KMS-11 (cell line): ENCODE data around the gene EPS8L1.
A peak's percentile ranks its signal among the peaks of the same experiment; 100 is the strongest.

Experiments
- H2AFZ ChIP-seq: fragments of 200-600 bp; sonication (generic); 2 replicates; pipeline ENCODE4 v1.6.1; 2016; ENCODE audit warnings: antibody characterized with exemption, mixed run types, low read depth
- H3K27ac ChIP-seq: fragments of 200-600 bp; sonication (generic); 2 replicates; pipeline ENCODE4 v1.6.1; 2016; ENCODE audit warnings: mild to moderate bottlenecking, mixed run types
- H3K27me3 ChIP-seq: fragments of 200-600 bp; sonication (generic); 2 replicates; pipeline ENCODE4 v1.6.1; 2017; ENCODE audit warnings: mild to moderate bottlenecking, low read depth, mixed run types, moderate library complexity; ENCODE audit not compliant: insufficient read depth
- H3K36me3 ChIP-seq: fragments of 200-600 bp; sonication (generic); 2 replicates; pipeline ENCODE4 v1.6.1; 2017; ENCODE audit warnings: mild to moderate bottlenecking, mixed run types; ENCODE audit not compliant: insufficient read depth
- H3K4me1 ChIP-seq: fragments of 200-600 bp; sonication (generic); 2 replicates; pipeline ENCODE4 v1.6.1; 2016; ENCODE audit warnings: mild to moderate bottlenecking, low read depth, mixed run types; ENCODE audit not compliant: poor library complexity, severe bottlenecking
- H3K4me2 ChIP-seq: fragments of 200-600 bp; sonication (generic); 2 replicates; pipeline ENCODE4 v1.7.0; 2016; ENCODE audit warnings: mild to moderate bottlenecking, mixed run types
- H3K4me3 ChIP-seq: fragments of 200-600 bp; sonication (generic); IDR thresholded peaks from 2 replicates; pipeline ENCODE4 v1.6.1; 2017; ENCODE audit warnings: low read depth, low read length, mixed read lengths; ENCODE audit not compliant: insufficient read depth
- H3K79me2 ChIP-seq: fragments of 200-600 bp; sonication (generic); 2 replicates; pipeline ENCODE4 v1.6.1; 2016; ENCODE audit warnings: low read depth, mixed run types; ENCODE audit not compliant: insufficient read depth
- H3K9ac ChIP-seq: fragments of 200-600 bp; sonication (generic); 2 replicates; pipeline ENCODE4 v1.6.1; 2016; ENCODE audit warnings: mild to moderate bottlenecking, mixed run types
- H4K20me1 ChIP-seq: fragments of 200-600 bp; sonication (generic); 2 replicates; pipeline ENCODE4 v1.6.1; 2016; ENCODE audit warnings: mild to moderate bottlenecking, mixed run types; ENCODE audit not compliant: insufficient read depth
- CTCF ChIP-seq: fragments of 200-600 bp; sonication (generic); conservative IDR thresholded peaks from 2 replicates; pipeline ENCODE4 v1.6.1; 2017; ENCODE audit warnings: low read depth, mild to moderate bottlenecking, antibody characterized with exemption, low read length, moderate library complexity, mixed read lengths

Gene EPS8L1

GRCh38 chr19:55116232-55116858 lies 40.7 kb downstream of the EPS8L1 start:
- Histone ChIP-seq H3K4me1 (peaks cover 10% of the 10 kb centered on the region), H3K36me3 (no peaks in the 10 kb centered on the region), H3K27ac (no peak overlapping the region), H3K4me3 (no peak overlapping the region), H4K20me1 (no peaks in the 10 kb centered on the region), H2AFZ (peak overlapping the region; percentile 25; the same call in 1 of the 2 replicates), H3K27me3 (peaks cover 12% of the 10 kb centered on the region), H3K79me2 (peaks cover 40% of the 10 kb centered on the region), H3K4me2 (peak overlapping the region; percentile 96), H3K9ac (peak overlapping the region; percentile 54; the same call in 1 of the 2 replicates)
- no peak for TF ChIP-seq CTCF

GRCh38 chr19:55116859-55117662 lies 41.4 kb downstream of the EPS8L1 start, which contains the start of gene PPP1R12C:
PPP1R12C (minus strand) TSS chr19:55117637; CDS start chr19:55117543, 94 bp downstream.
- H3K27ac ChIP-seq = no peak within 1 kb of the TSS
- H4K20me1 ChIP-seq = no peaks in the 10 kb centered on the region
- H3K4me3 ChIP-seq = no peak within 1 kb of the TSS
- H3K79me2 ChIP-seq = peaks cover 40% of the 10 kb centered on the region
- H2AFZ ChIP-seq = peak within 1 kb of the TSS; percentile 77
- H3K4me1 ChIP-seq = peaks cover 10% of the 10 kb centered on the region
- H3K9ac ChIP-seq = peak within 1 kb of the TSS; percentile 54; the same call in 1 of the 2 replicates
- H3K36me3 ChIP-seq = no peaks in the 10 kb centered on the region
- peaks cover 19% of the 10 kb centered on the region for H3K27me3 ChIP-seq
- no peak for TF ChIP-seq CTCF
- H3K4me2 ChIP-seq = peak within 1 kb of the TSS; percentile 96

- Histone ChIP-seq H4K20me1 (no peaks in the 10 kb centered on the region), H3K4me1 (peaks cover 10% of the 10 kb centered on the region), H3K36me3 (no peaks in the 10 kb centered on the region), H3K79me2 (peaks cover 40% of the 10 kb centered on the region), H3K9ac (no peak overlapping the region; the same call in 1 of the 2 replicates), H3K27me3 (peaks cover 26% of the 10 kb centered on the region), H3K27ac (no peak overlapping the region), H2AFZ (peak overlapping the region; percentile 77), H3K4me2 (peak overlapping the region; percentile 39), H3K4me3 (no peak overlapping the region)
- TF ChIP-seq CTCF = no peak
Measured at GRCh38 chr19:55117663-55118391, 42.2 kb downstream of the EPS8L1 start.

GRCh38 chr19:55118401-55118991 lies 42.8 kb downstream of the EPS8L1 start:
- Histone ChIP-seq H3K79me2 (peaks cover 34% of the 10 kb centered on the region), H3K4me1 (peaks cover 10% of the 10 kb centered on the region), H2AFZ (peak overlapping the region; percentile 77), H3K27ac (no peak overlapping the region), H3K27me3 (peaks cover 33% of the 10 kb centered on the region), H3K4me3 (no peak overlapping the region), H3K9ac (no peak overlapping the region; the same call in 1 of the 2 replicates), H3K4me2 (peak overlapping the region; percentile 39), H3K36me3 (no peaks in the 10 kb centered on the region), H4K20me1 (no peaks in the 10 kb centered on the region)
- no peak for TF ChIP-seq CTCF
